Lower leg skin (tissue), 4 donors: ENCODE measurements around the gene EXOSC2. TPM values are rescaled to one million over a fixed set of nuclear protein-coding genes. Genes with fewer than 3 reads are reported as not detected.

Experiments used
- DNase-seq, 2 donors: peaks; one replicate each; pipeline ENCODE4 v3.0.0-alpha.2; 2019; ENCODE audit warnings: low spot score in 2 of 2
- H3K4me3 ChIP-seq: fragments of 200-600 bp; sonication (generic); 2 replicates; pipeline ENCODE4 v1.5.1; 2017; ENCODE audit warnings: mild to moderate bottlenecking, low read depth; ENCODE audit not compliant: poor library complexity, severe bottlenecking
- POLR2A ChIP-seq, 2 donors: fragments of 450-650 bp; IDR thresholded peaks; one replicate each; pipeline ENCODE4 v1.6.1; 2016 to 2017; ENCODE audit warnings: antibody characterized with exemption in 2 of 2, mild to moderate bottlenecking in 1 of 2, moderate library complexity in 1 of 2
- WGBS, 2 donors: methylation state at CpG; one replicate each; pipeline ENCODE4 v1.1.5; 2018; 5-methylcytosine and 5-hydroxymethylcytosine counted together
- intact Hi-C: fragments of 100-400 bp; cut with DNase I; formaldehyde crosslinking; loops from one replicate; pipeline ENCODE4 v1.15.0; 2023; ENCODE audit warnings: low total_unique reads
- total RNA-seq, 4 donors: library from RNA; depleted of rRNA; stranded (reverse); fragments of >200 nt; gene quantifications; one replicate each; pipeline ENCODE4 v1.1.0, GENCODE V29; 2016
- TF ChIP-seq, protein P1 (sequence below), 3 donors: fragments of 450-650 bp; IDR thresholded peaks; one replicate each; pipeline ENCODE4 v1.5.1; 2016; ENCODE audit warnings: antibody characterized with exemption in 3 of 3, mild to moderate bottlenecking in 3 of 3, moderate library complexity in 2 of 3

Gene EXOSC2
- total RNA-seq, 4 donors from 2014 or later = 14.8 to 19.7 (median 17.9) TPM

DNA sequence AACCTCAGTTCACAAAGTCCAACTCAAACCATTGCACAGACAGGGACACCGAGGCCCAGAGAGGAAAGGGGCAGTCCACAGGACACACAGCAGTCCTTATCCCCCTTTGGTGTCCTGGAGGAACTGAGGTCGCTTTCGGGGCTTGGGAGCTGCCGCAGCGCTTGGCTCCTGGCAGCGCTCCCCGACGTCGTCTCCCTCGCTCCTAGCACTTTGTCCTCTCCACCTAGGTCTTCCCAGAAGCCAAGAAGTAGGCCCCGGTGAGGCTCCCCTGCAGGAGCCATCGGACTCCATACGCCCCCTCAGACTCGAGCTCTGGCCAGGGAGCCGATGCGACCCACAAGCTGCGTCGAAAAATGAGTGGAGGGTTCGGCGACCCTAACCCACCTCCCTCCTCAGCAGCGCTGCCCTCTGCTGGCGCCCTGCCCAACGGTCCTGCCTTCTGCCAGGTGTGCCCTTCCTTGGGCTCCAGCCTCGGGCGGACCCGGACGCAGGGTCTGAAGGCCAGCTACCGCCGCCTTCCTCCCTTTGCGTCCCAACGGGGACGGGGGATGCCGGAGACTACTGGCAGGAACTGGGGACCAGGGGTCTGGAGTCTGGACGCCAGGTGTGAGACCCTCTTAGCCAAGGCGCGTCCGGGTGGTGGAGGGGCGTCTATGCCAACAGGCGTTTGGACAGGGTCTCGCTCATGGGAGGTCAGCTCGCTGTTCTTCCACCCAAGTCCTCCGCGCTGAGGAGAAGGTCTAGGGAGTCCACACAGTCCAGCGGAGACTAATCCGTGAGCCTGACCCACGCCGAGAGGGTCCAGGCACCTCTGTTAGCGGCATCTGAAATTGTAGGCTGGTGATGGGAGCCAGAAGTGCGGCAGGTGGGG is 31.2 kb upstream of the EXOSC2 start:
- no peak for DNase-seq
- TF ChIP-seq, protein P1, sequence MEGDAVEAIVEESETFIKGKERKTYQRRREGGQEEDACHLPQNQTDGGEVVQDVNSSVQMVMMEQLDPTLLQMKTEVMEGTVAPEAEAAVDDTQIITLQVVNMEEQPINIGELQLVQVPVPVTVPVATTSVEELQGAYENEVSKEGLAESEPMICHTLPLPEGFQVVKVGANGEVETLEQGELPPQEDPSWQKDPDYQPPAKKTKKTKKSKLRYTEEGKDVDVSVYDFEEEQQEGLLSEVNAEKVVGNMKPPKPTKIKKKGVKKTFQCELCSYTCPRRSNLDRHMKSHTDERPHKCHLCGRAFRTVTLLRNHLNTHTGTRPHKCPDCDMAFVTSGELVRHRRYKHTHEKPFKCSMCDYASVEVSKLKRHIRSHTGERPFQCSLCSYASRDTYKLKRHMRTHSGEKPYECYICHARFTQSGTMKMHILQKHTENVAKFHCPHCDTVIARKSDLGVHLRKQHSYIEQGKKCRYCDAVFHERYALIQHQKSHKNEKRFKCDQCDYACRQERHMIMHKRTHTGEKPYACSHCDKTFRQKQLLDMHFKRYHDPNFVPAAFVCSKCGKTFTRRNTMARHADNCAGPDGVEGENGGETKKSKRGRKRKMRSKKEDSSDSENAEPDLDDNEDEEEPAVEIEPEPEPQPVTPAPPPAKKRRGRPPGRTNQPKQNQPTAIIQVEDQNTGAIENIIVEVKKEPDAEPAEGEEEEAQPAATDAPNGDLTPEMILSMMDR (IDR thresholded peaks at IDR 0.05) = no peak
- TF ChIP-seq POLR2A (IDR thresholded peaks at IDR 0.05) = no peak
- 5 to 7% methylated on average over 37 to 38 of the region's 49 CpGs for WGBS, 2 donors
- no peak overlapping the region for H3K4me3 ChIP-seq
- intact Hi-C loops = no loop called here

- DNase-seq = no peak
- TF ChIP-seq, protein P1 (IDR thresholded peaks at IDR 0.05) = no peak
- no peak for TF ChIP-seq POLR2A (IDR thresholded peaks at IDR 0.05)
- intact Hi-C loops = no loop called here
- WGBS, 2 donors = 4% methylated on average over 15 of the region's 15 CpGs
- H3K4me3 ChIP-seq = no peak overlapping the region
Observed at GRCh38 chr9:130662970-130663257, 30.7 kb upstream of the EXOSC2 start.

DNA sequence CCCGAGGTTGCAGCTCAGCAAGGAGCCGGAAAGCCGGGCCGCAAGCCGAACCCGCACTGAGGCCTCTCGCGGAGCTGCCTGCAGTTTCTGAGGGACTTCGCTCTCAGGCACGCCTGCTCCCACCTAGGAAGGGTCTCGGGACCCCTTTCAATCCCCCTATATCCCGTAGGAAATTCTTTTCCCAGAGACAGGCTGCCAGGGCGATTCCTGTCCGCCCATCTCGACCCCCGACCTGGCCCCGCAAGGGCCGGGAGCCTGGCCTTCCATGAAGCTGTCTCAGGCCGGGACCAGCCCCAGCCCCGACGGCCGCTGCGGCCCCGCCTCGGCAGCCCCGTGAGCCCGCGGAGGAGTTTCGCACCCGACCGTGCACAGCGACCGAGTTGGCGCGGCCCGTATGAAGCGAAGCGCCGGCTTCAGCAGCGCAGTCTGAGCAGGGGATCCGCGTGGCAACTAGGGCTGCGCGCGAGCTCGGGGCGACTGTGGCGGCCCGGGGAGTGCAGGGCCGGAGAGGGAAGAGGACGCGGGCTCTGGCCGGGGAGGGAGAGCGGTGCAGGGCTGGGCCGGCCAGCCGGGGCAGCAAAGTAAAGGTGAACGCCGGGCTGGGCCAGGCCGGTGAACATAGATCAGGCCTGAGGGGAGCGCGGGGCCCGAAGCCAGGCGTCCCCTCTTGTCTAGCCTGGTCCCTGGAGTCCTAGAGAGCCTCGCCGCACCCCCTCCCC is 30.2 kb upstream of the EXOSC2 start:
- WGBS, 2 donors = 2% methylated on average over 57 to 65 of the region's 65 CpGs
- intact Hi-C loops = no loop called here
- no peak overlapping the region for H3K4me3 ChIP-seq
- TF ChIP-seq, protein P1 (IDR thresholded peaks at IDR 0.05) = no peak
- no peak for TF ChIP-seq POLR2A (IDR thresholded peaks at IDR 0.05)
- no peak for DNase-seq

GRCh38 chr9:130663977-130664250 is 29.7 kb upstream of the EXOSC2 start:
- no peak overlapping the region for H3K4me3 ChIP-seq
- DNase-seq = no peak
- intact Hi-C loops = no loop called here
- TF ChIP-seq, protein P1 (IDR thresholded peaks at IDR 0.05) = no peak
- no peak for TF ChIP-seq POLR2A (IDR thresholded peaks at IDR 0.05)
- WGBS, 2 donors = 0% methylated on average over 19 of the region's 19 CpGs

DNA sequence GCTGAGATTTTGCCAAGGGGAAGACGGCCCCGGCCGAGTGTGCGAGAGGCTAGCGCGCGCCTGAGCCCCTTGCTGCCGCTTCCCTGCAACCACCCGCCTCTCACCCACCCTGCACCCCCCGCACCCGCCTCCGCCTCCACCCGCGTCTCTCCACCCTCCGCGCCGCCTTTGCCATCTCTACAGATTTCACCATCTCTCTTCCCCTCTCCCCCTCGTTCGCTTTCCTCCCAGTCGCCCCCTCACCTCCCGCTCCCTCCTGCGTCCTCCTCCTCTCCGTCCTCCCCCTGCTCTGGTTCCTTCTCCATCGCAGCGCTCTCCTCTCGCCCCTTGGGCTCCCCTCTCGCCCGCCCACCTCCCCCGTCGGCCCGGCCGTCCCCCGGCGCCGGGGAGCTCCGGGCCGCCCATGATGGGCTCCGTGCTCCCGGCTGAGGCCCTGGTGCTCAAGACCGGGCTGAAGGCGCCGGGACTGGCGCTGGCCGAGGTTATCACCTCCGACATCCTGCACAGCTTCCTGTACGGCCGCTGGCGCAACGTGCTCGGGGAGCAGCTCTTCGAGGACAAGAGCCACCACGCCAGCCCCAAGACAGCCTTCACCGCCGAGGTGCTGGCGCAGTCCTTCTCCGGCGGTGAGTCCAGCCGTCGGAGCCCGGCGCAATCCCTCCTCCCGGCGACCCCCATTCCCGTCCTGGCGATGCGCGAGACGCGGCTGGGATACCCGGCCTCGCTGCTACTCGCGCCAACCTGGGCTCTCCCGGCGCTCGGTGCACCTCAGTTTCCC is 29.1 kb upstream of the EXOSC2 start, which contains the start of gene PRDM12:
PRDM12 (plus strand) TSS at position 344 of the 778 bp plus-strand sequence; CDS start at position 404, 60 bp downstream.
- WGBS, 2 donors = 2 to 3% methylated on average over 31 to 36 of the region's 76 CpGs
- H3K4me3 ChIP-seq = no peak within 1 kb of the TSS
- intact Hi-C loops = no loop called here
- no peak for DNase-seq
- TF ChIP-seq, protein P1 (IDR thresholded peaks at IDR 0.05) = no peak
- TF ChIP-seq POLR2A (IDR thresholded peaks at IDR 0.05) = no peak
